Vagina (tissue), 2 donors: Measurements from ENCODE around the gene MTX3.

ENCODE experiments used
- CTCF ChIP-seq, 3 experiments: fragments of 450-650 bp in 2 of 3; fragments of 200-600 bp in 1 of 3; sonication (generic) in 1 of 3; IDR thresholded peaks; one replicate each; pipeline ENCODE4 v1.5.1; 2017 to 2019; ENCODE audit warnings: antibody characterized with exemption in 3 of 3, mild to moderate bottlenecking in 2 of 3, moderate library complexity in 2 of 3
- POLR2A ChIP-seq, 2 donors: fragments of 450-650 bp; IDR thresholded peaks; one replicate each; pipeline ENCODE4 v1.6.1; 2017; ENCODE audit warnings: antibody characterized with exemption in 2 of 2, mild to moderate bottlenecking in 2 of 2, moderate library complexity in 2 of 2

GRCh38 chr5:79947567-79947966 is 43.5 kb downstream of the MTX3 start:
- no peak for TF ChIP-seq POLR2A (IDR thresholded peaks at IDR 0.05)
- no peak for TF ChIP-seq CTCF (IDR thresholded peaks at IDR 0.05)
